Osteoblast (primary cell): ENCODE measurements around the gene SLC43A3. TPM values are rescaled to one million over a fixed set of nuclear protein-coding genes. Genes with fewer than 3 reads are reported as not detected.

Source experiments
- DNase-seq: peaks from one replicate; pipeline ENCODE4 v3.0.0; 2011; ENCODE audit warnings: low spot score, mixed read lengths; ENCODE audit not compliant: insufficient read length; ENCODE audit errors: missing footprints
- H2AFZ ChIP-seq: 2 replicates; pipeline ENCODE4 v1.6.0; 2011; ENCODE audit warnings: mild to moderate bottlenecking, low read length
- H3K27ac ChIP-seq: 2 replicates; pipeline ENCODE4 v1.5.1; 2011; ENCODE audit warnings: mild to moderate bottlenecking, low read depth, low read length, moderate library complexity
- H3K27me3 ChIP-seq: 2 replicates; pipeline ENCODE4 v1.6.0; 2012; ENCODE audit warnings: mild to moderate bottlenecking, control low read depth, inconsistent platforms, low read length, moderate library complexity; ENCODE audit not compliant: insufficient read depth
- H3K36me3 ChIP-seq: 2 replicates; pipeline ENCODE4 v1.5.1; 2011; ENCODE audit warnings: mild to moderate bottlenecking, low read length, control low read depth, moderate library complexity; ENCODE audit not compliant: insufficient read depth
- H3K4me1 ChIP-seq: 2 replicates; pipeline ENCODE4 v1.5.1; 2011; ENCODE audit warnings: mild to moderate bottlenecking, low read length, control low read depth, moderate library complexity; ENCODE audit not compliant: insufficient read depth
- H3K4me2 ChIP-seq: 2 replicates; pipeline ENCODE4 v1.6.0; 2011; ENCODE audit warnings: mild to moderate bottlenecking, low read length; ENCODE audit not compliant: insufficient read depth
- H3K4me3 ChIP-seq: fragments of 200-600 bp; sonication (generic); 3 replicates; pipeline ENCODE4 v1.5.1; 2012; ENCODE audit warnings: mild to moderate bottlenecking, low read length, inconsistent platforms; ENCODE audit not compliant: insufficient read depth
- H3K79me2 ChIP-seq: 2 replicates; pipeline ENCODE4 v1.6.0; 2012; ENCODE audit warnings: mild to moderate bottlenecking, low read length, control low read depth, inconsistent platforms; ENCODE audit not compliant: insufficient read depth
- H3K9me3 ChIP-seq: 2 replicates; pipeline ENCODE4 v1.5.1; 2011; ENCODE audit warnings: low read depth, low read length, control low read depth
- H4K20me1 ChIP-seq: 2 replicates; pipeline ENCODE4 v1.6.0; 2012; ENCODE audit warnings: mild to moderate bottlenecking, low read length, control low read depth; ENCODE audit not compliant: insufficient read depth
- total RNA-seq: library from RNA; depleted of rRNA; stranded (reverse); fragments of >200 nt; gene quantifications from 2 replicates; pipeline ENCODE4 v1.2.3, GENCODE V29; 2012
- TF ChIP-seq, protein P1 (sequence below): IDR thresholded peaks from 2 replicates; pipeline ENCODE4 v1.5.1; 2011; ENCODE audit warnings: mild to moderate bottlenecking, low read depth, low read length, moderate library complexity; ENCODE audit errors: extremely low read depth

SLC43A3 gene
- total RNA-seq, 1 donor: 51.4 TPM

DNA sequence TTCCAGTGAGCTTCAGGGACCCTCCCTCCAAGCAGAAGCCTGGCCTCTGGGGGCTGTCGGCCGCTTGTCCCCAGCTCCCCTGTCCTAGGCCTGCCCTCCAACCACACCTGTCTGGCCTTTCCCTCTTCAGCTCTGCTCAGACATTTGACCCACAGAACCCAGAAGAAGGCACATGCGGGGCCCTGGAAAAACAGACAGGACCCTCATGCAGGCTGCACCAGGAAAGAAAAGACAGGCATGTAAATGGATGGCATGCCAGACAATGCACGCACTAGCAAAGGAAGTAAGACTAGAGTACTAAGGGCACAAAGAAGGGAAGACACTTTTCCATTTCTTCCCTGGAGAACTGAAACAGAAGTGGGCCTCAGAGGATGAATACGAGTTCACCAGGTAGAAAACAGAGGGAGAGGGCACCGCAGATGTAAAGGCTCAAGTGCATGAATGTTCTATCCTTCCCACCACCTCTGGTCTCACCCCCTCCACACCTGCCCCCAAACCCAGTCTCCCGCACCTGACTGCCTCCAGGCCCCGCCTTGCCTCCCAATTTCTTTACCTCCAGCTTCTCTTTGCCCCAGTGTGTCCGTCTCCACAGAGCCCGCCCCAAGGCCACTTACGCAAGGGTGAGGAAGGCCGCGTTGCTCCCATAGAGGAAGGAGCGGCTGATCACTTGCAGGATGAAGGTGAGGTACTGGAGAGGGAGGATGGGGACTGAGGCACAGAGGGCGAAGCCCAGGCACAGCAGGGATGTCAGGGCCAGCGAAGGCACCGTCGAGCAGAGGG lies 17.4 kb downstream of the SLC43A3 start:
- peak overlapping the region; percentile 31 for H3K27ac ChIP-seq
- no peaks in the 10 kb centered on the region for H3K27me3 ChIP-seq
- peaks cover 4% of the 10 kb centered on the region for H4K20me1 ChIP-seq
- TF ChIP-seq, protein P1, sequence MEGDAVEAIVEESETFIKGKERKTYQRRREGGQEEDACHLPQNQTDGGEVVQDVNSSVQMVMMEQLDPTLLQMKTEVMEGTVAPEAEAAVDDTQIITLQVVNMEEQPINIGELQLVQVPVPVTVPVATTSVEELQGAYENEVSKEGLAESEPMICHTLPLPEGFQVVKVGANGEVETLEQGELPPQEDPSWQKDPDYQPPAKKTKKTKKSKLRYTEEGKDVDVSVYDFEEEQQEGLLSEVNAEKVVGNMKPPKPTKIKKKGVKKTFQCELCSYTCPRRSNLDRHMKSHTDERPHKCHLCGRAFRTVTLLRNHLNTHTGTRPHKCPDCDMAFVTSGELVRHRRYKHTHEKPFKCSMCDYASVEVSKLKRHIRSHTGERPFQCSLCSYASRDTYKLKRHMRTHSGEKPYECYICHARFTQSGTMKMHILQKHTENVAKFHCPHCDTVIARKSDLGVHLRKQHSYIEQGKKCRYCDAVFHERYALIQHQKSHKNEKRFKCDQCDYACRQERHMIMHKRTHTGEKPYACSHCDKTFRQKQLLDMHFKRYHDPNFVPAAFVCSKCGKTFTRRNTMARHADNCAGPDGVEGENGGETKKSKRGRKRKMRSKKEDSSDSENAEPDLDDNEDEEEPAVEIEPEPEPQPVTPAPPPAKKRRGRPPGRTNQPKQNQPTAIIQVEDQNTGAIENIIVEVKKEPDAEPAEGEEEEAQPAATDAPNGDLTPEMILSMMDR: no peak
- H3K4me1 ChIP-seq: peaks cover 8% of the 10 kb centered on the region
- no peak overlapping the region for H2AFZ ChIP-seq
- no peak for DNase-seq
- no peaks in the 10 kb centered on the region for H3K9me3 ChIP-seq
- H3K4me2 ChIP-seq: no peak overlapping the region
- peaks cover 55% of the 10 kb centered on the region for H3K36me3 ChIP-seq
- H3K79me2 ChIP-seq: peaks cover 4% of the 10 kb centered on the region
- no peak overlapping the region for H3K4me3 ChIP-seq

DNA sequence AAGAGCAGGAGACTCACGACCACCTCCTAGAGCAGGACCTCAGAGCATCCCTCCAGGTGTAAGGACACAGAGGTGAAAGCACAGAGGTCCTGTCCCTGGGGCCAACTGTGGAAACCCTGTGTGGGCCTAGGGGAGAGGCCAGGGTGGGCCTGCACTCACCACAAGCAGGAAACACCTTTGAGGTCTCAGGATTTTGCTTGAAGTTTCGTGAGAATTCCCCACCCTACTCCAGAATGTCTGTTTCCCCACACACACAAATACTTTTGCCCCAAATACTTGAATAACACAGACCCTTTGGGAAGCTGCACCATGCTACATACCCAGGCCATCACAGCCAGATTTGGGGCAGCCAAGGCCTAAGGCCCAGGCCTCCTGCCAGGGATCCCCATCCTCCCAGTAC lies 18.1 kb downstream of the SLC43A3 start:
- Histone ChIP-seq H3K9me3 (no peaks in the 10 kb centered on the region), H3K79me2 (peaks cover 3% of the 10 kb centered on the region), H3K4me1 (peaks cover 8% of the 10 kb centered on the region), H2AFZ (no peak overlapping the region), H3K36me3 (peaks cover 48% of the 10 kb centered on the region), H3K27me3 (no peaks in the 10 kb centered on the region), H3K4me3 (no peak overlapping the region), H4K20me1 (peaks cover 4% of the 10 kb centered on the region), H3K4me2 (no peak overlapping the region), H3K27ac (no peak overlapping the region)
- no peak for DNase-seq
- TF ChIP-seq, protein P1: no peak

DNA sequence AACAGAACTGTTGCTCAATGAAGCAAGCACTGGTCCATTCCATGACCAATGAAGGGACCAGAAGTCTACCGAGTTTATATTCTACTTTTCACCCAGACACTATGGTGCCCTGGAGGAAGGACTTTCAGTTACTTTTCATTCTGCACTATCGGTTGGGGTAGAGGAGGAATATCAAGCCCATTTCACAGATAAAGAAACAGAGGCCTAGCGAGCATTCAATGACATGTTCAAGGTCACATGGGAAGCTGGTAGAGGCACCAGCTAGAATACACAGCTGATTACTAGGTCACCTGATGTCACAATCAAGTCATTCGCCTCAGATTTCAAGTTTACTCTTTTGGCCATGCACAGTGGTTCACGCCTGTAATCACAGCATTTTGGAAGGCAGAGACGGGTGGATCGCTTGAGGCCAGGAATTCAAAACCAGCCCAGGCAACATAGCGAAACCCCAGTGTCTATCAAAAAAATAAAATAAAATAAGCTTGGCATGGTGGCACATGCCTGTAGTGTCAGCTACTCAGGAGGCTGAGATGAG lies 18.9 kb downstream of the SLC43A3 start:
- no peaks in the 10 kb centered on the region for H4K20me1 ChIP-seq
- no peaks in the 10 kb centered on the region for H3K79me2 ChIP-seq
- no peak overlapping the region for H2AFZ ChIP-seq
- no peak for DNase-seq
- no peak overlapping the region for H3K4me3 ChIP-seq
- H3K27me3 ChIP-seq: no peaks in the 10 kb centered on the region
- H3K4me1 ChIP-seq: peaks cover 8% of the 10 kb centered on the region
- peaks cover 41% of the 10 kb centered on the region for H3K36me3 ChIP-seq
- H3K4me2 ChIP-seq: no peak overlapping the region
- H3K27ac ChIP-seq: no peak overlapping the region
- TF ChIP-seq, protein P1: no peak
- no peaks in the 10 kb centered on the region for H3K9me3 ChIP-seq
